Measurements from ENCODE around the gene RAB3B. TPM values are rescaled to one million over a fixed set of nuclear protein-coding genes. Genes with fewer than 3 reads are reported as not detected.
A peak's percentile ranks its signal among the peaks of the same experiment; 100 is the strongest.
"Not testable (repeated sequence)": the region's sequence is repeated elsewhere in the genome, so short reads cannot be mapped to it uniquely, and the experiment has no call there.

Gene RAB3B
- total RNA-seq, 2 donors from 2014 or later = 0.05 to 0.08 TPM

DNA sequence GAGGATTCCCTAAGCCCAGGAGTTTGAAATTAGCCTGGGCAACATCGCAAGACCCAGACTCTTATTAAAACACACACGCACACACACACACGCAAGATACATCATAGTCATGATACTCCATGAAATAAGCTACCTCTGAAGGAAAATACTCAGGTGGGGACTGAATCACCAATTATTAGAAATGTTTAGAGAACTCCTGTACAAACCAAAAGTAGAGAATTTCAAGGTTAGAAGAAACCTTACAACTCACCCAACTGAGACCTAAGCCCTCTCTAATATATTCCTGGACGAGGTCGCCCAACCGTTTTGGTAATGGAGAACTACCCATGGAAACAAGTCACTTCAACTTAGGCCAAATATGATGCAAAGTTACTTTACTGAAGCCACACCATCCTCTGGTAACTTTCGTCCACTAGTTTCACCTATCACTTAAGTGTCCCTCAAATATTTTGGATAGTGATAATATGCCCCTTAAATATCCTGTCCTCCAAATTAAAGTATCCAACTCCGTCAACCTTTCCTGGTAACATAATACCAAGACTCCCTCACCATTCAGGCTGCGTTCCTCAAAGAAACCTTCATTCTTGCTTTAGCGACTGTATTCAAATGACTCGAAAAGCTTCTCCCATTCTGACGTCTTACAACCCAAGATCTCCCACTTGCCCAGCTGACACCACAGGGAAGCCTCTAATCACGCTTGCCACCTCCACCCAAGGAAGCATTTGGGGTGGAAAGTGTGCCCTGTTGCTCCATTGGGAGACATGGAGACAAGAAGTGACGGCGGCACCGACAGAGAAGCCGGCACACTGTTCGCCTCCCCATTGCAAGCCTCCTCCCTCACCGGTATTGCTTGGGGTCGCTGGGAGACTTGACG is 112.8 kb downstream of the RAB3B start:
- ATAC-seq (peak in 1 of 2 donors; percentile 0), DNase-seq (ENCODE audit: low spot score) (peak; percentile 61)
- H3K36me3 Mint-ChIP-seq = no peaks in the 10 kb centered on the region

GRCh38 chr1:51875836-51876235 is 114.7 kb downstream of the RAB3B start:
- peaks cover 26% of the 10 kb centered on the region in 2 donors for H3K4me1 Mint-ChIP-seq (ENCODE audit: low read depth in 2 of 2)
- H3K36me3 Mint-ChIP-seq = no peaks in the 10 kb centered on the region
- no peak overlapping the region for H3K4me3 Mint-ChIP-seq
- DNase-seq (ENCODE audit: low spot score) = no peak
- H3K9me3 Mint-ChIP-seq = no peaks in the 10 kb centered on the region
- peak overlapping the region; percentile 11 to 66 for H3K27ac Mint-ChIP-seq
- ATAC-seq = no peak
- H3K27me3 Mint-ChIP-seq = peaks cover 4 to 7% of the 10 kb centered on the region in 2 donors

More for the DNA sequence above, 112.8 kb downstream of the RAB3B start:
- Mint-ChIP-seq H3K4me3 (no peak overlapping the region), H3K4me1 (ENCODE audit: low read depth in 2 of 2) (peaks cover 13 to 14% of the 10 kb centered on the region in 2 donors), H3K9me3 (no peaks in the 10 kb centered on the region), H3K27me3 (peaks cover 8 to 18% of the 10 kb centered on the region in 2 donors), H3K27ac (no peak overlapping the region)

DNA sequence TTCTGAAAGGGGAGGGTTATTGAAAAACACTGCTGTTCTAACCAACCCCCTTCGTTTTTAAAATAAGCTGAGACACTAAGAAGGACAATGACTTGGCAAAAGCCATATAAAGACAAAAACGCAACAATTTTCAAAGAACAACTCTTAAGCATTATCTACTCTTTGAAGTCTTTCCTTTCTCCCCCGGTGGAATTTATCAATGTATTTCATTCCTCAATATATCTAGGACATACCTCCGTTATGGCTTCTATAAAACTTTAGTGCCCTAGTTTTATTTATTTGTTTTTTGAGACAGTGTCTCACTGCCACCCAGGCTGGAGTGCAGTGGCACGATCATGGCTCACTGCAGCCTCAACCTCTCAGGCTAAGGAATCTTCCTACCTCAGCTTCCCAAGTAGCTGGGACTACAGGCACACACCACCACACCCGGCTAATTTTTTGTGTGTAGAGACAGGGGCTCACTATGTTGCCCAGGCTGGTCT is 115.2 kb downstream of the RAB3B start:
- Mint-ChIP-seq H3K27me3 (peaks cover 0 to 2% of the 10 kb centered on the region in 2 donors), H3K9me3 (no peaks in the 10 kb centered on the region), H3K27ac (peak overlapping the region; percentile 11 to 66), H3K4me3 (no peak overlapping the region), H3K4me1 (ENCODE audit: low read depth in 2 of 2) (peaks cover 29 to 32% of the 10 kb centered on the region in 2 donors), H3K36me3 (no peaks in the 10 kb centered on the region)
- DNase-seq (ENCODE audit: low spot score) (no peak), ATAC-seq (no peak)

DNA sequence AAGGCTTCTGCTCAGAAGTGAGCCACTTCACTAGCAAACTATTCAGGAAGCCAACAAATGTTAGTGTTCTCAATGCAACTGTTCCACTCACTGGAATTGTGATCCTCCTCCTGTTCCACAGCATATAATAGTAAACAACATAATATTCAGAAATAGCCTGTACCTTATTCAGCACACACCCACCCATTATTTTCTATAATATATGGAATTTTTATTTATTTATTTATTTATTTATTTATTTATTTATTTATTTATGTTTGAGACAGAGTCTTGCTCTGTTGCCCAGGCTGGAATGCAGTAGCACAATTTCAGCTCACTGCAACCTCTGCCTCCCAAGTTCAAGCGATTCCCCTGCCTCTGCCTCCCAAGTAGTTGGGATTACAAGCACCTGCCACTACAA is 117.2 kb downstream of the RAB3B start:
- H3K27me3 Mint-ChIP-seq; H3K4me3 Mint-ChIP-seq; ATAC-seq; H3K9me3 Mint-ChIP-seq; DNase-seq (ENCODE audit: low spot score); H3K27ac Mint-ChIP-seq; H3K36me3 Mint-ChIP-seq: not testable (repeated sequence)
- H3K4me1 Mint-ChIP-seq (ENCODE audit: low read depth in 2 of 2) = peaks cover 32 to 37% of the 10 kb centered on the region in 2 donors

DNA sequence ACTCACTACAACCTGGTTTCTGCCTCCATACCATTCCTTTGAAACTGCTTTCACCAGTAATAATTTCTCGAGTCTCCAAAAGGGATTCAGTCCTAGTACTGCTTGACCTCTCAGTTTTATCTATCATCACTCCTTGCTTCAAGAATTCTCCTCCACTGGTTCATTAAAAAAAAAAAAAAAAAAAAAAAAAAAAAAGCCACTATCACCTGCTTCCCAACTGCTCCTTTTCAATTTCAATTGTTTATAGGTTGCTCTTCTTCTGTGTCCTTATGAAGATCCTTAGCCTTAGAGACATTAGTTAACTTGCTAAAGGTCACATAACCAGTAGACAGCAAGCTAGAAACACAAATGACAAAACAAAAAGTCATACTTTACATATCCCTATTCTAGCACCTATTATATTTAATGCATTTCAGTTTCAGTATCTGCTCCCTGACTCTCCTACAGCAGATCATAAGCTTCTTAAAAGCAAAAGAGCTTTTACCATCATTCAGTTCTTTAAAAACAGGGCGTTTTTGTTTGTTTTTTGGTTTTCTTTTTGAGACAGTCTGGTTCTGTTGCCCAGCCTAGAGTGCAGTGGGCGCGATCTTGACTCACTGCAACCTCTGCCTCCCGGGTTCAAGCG is 119.0 kb downstream of the RAB3B start:
- Mint-ChIP-seq H3K4me1 (ENCODE audit: low read depth in 2 of 2) (peaks cover 47 to 52% of the 10 kb centered on the region in 2 donors), H3K27ac (peak overlapping the region in 1 of 2 donors; percentile 3), H3K9me3 (no peaks in the 10 kb centered on the region), H3K4me3 (no peak overlapping the region), H3K36me3 (no peaks in the 10 kb centered on the region), H3K27me3 (no peaks in the 10 kb centered on the region)
- ATAC-seq (no peak), DNase-seq (ENCODE audit: low spot score) (no peak)

DNA sequence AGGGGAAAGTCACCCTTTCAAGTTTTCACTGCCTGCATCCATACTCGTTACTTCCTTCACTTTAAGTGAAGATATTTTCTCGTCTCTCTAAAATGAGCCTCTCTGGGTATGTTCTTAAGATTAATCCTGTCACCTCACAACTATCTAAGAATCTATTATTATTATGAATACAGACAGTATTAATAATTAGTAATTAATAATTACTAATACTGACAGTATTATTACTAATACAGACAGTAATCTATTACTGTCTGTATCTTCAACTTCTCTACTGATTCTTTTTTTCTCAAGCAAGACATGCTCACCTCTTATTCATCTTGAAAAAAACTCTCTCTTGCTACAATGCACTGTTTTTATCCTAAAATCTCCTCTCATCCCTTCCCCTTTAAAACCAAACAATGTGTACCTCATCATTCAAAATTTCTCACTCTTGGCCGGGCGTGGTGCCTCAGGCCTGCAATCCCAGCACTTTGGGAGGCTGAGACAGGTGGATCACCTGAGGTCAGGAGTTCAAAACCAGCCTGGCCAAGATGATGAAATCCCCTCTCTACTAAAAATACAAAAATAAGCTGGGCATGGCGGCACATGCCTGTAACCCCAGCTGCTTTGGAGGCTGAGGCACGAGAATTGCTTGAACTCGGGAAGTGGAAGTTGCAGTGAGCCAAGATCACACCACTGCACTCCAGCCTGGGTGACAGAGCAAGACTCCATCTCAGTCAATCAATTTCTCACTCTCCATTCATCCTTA is 119.7 kb downstream of the RAB3B start:
- Mint-ChIP-seq H3K27ac (peak overlapping the region in 1 of 2 donors; percentile 3), H3K4me3 (no peak overlapping the region), H3K36me3 (no peaks in the 10 kb centered on the region), H3K27me3 (no peaks in the 10 kb centered on the region), H3K4me1 (ENCODE audit: low read depth in 2 of 2) (peaks cover 50% of the 10 kb centered on the region in 2 donors), H3K9me3 (no peaks in the 10 kb centered on the region)
- no peak for DNase-seq (ENCODE audit: low spot score)
- ATAC-seq = no peak

DNA sequence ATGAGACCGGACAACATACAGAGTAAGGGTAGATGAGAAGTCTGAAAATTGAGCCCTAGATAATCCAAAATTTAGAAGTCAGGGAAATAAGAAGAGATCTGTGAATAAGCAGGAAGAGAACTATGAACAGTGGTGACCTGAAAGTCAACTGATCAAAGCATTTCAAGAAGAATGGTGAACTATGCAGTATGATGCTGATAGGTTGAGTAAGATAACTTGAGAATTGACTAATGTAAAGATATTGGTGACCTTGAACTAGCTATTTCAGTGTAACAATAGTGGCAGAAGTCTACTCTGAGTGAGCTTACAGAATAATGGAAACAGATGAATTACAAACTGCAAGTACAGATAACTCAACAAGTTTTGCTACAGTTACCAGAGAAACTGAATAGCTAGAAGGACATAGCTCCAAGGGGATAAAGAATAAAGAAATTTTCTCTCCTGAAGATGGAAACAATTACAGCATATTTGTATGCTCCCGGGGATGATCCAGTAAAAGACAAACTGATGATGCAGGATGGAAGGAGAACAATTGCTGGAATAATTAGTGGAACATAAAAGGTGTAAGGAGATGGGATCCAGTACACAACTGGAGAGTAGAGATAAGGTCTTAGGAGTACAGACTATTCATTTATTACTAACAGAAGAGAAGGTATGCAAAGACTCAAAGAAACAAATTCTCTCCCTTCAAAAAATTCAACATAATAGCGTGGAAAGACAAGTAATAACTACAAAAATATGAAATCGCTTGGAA is 122.8 kb downstream of the RAB3B start:
- Mint-ChIP-seq H3K4me1 (ENCODE audit: low read depth in 2 of 2) (peaks cover 41 to 53% of the 10 kb centered on the region in 2 donors), H3K27ac (no peak overlapping the region), H3K27me3 (no peaks in the 10 kb centered on the region), H3K36me3 (no peaks in the 10 kb centered on the region), H3K4me3 (no peak overlapping the region), H3K9me3 (no peaks in the 10 kb centered on the region)
- ATAC-seq = no peak
- no peak for DNase-seq (ENCODE audit: low spot score)

- H3K4me3 Mint-ChIP-seq = no peak overlapping the region
- no peaks in the 10 kb centered on the region for H3K9me3 Mint-ChIP-seq
- no peaks in the 10 kb centered on the region for H3K27me3 Mint-ChIP-seq
- no peaks in the 10 kb centered on the region for H3K36me3 Mint-ChIP-seq
- ATAC-seq (no peak), DNase-seq (ENCODE audit: low spot score) (no peak)
- H3K27ac Mint-ChIP-seq = no peak overlapping the region
- peaks cover 27 to 39% of the 10 kb centered on the region in 2 donors for H3K4me1 Mint-ChIP-seq (ENCODE audit: low read depth in 2 of 2)
Observed at GRCh38 chr1:51863384-51863783, 127.1 kb downstream of the RAB3B start.

DNA sequence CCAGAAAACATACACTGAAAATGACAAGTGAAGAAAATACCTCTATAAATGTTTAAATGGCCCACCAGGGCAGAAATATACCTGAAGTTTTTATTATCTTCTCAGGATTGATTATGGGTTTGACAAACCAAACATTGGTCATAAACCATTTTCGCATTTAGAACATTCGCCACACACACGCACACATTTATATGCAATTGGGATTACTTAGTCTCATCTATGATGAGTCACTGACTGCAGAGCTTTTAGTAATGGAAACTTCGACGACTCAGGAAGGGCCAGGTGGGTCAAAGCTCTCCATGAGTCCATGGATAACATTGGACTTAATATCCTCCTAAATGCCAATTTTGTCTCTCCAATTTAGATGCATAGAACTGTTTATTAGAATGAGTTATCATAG is 128.8 kb downstream of the RAB3B start:
- ATAC-seq (no peak), DNase-seq (ENCODE audit: low spot score) (no peak)
- Mint-ChIP-seq H3K4me1 (ENCODE audit: low read depth in 2 of 2) (peaks cover 13 to 22% of the 10 kb centered on the region in 2 donors), H3K4me3 (no peak overlapping the region), H3K9me3 (no peaks in the 10 kb centered on the region), H3K36me3 (no peaks in the 10 kb centered on the region), H3K27me3 (no peaks in the 10 kb centered on the region), H3K27ac (no peak overlapping the region)

GRCh38 chr1:51859735-51860134 is 130.8 kb downstream of the RAB3B start:
- no peak for DNase-seq (ENCODE audit: low spot score)
- no peak overlapping the region for H3K4me3 Mint-ChIP-seq
- no peaks in the 10 kb centered on the region for H3K27me3 Mint-ChIP-seq
- H3K27ac Mint-ChIP-seq = no peak overlapping the region
- no peaks in the 10 kb centered on the region for H3K36me3 Mint-ChIP-seq
- H3K9me3 Mint-ChIP-seq = no peaks in the 10 kb centered on the region
- no peak for ATAC-seq
- H3K4me1 Mint-ChIP-seq (ENCODE audit: low read depth in 2 of 2) = peaks cover 18 to 22% of the 10 kb centered on the region in 2 donors

GRCh38 chr1:51859333-51859732 is 131.2 kb downstream of the RAB3B start:
- Mint-ChIP-seq H3K4me1 (ENCODE audit: low read depth in 2 of 2) (peaks cover 18 to 22% of the 10 kb centered on the region in 2 donors), H3K36me3 (no peaks in the 10 kb centered on the region), H3K27ac (no peak overlapping the region), H3K4me3 (no peak overlapping the region), H3K9me3 (no peaks in the 10 kb centered on the region), H3K27me3 (no peaks in the 10 kb centered on the region)
- ATAC-seq (no peak), DNase-seq (ENCODE audit: low spot score) (no peak)

DNA sequence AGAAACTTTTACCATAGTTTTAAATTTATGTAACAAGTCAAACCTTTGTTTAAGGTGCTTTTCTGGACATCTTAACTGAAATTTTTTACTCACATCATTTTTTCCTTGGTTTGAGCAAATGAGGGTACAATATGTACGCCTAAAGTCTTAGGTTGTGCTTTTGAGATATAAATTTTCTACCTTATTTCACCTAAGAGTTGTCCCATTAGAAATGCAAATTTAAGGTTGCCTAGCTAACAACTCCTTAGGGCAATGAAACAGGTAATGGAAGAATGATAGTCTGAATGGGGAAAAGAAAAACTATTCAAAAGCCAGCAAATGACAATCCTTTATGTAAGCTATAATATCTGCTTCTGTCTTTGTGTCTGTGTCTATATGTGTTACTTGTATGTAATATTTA is 131.6 kb downstream of the RAB3B start:
- Mint-ChIP-seq H3K4me1 (ENCODE audit: low read depth in 2 of 2) (peaks cover 18 to 21% of the 10 kb centered on the region in 2 donors), H3K9me3 (no peaks in the 10 kb centered on the region), H3K27ac (no peak overlapping the region), H3K36me3 (no peaks in the 10 kb centered on the region), H3K4me3 (no peak overlapping the region), H3K27me3 (no peaks in the 10 kb centered on the region)
- ATAC-seq (no peak), DNase-seq (ENCODE audit: low spot score) (no peak)

Measured in natural killer cell treated with Interleukin-12 subunit alpha and Interleukin-12 subunit beta and Interleukin-15 and Interleukin-18, amount 100 ng/mL, for 72 hours (primary cell).